HepG2 (cell line): ENCODE results near the gene CKS1B.

Source experiments
- ATRX ChIP-seq: sonication (generic); formaldehyde crosslinking; IDR thresholded peaks from 2 replicates; pipeline ENCODE4 v1.4.0; 2020; ENCODE audit warnings: missing genetic modification reagents, borderline replicate concordance
- CHD4 ChIP-seq: fragments of 200-600 bp; sonication (generic); IDR thresholded peaks from 2 replicates; pipeline ENCODE4 v1.7.0; 2017; ENCODE audit warnings: mild to moderate bottlenecking, low read length, borderline replicate concordance
- CREM ChIP-seq, 2 experiments: sonication (generic) in 1 of 2; formaldehyde crosslinking in 1 of 2; IDR thresholded peaks; 2 replicates each; pipeline versions ENCODE4 v1.4.0 to v1.6.1; 2016 to 2020; ENCODE audit warnings: antibody characterized with exemption in 1 of 2, mild to moderate bottlenecking in 1 of 2, missing genetic modification reagents in 1 of 2
- MAFG ChIP-seq: sonication (generic); formaldehyde crosslinking; IDR thresholded peaks from 2 replicates; pipeline ENCODE4 v1.5.1; 2020; ENCODE audit warnings: mild to moderate bottlenecking, missing genetic modification reagents
- MYC ChIP-seq: sonication (generic); formaldehyde crosslinking; IDR thresholded peaks from 2 replicates; pipeline ENCODE4 v1.9.0; 2021; ENCODE audit warnings: missing genetic modification reagents, borderline replicate concordance
- POLR2A ChIP-seq, 2 experiments: IDR thresholded peaks; 2 replicates each; pipeline ENCODE4 v1.6.1; 2011; ENCODE audit warnings: low read depth in 2 of 2, low read length in 2 of 2, mild to moderate bottlenecking in 1 of 2, moderate library complexity in 1 of 2; ENCODE audit not compliant: insufficient read depth in 1 of 2
- ZKSCAN1 ChIP-seq: fragments of 150-350 bp; IDR thresholded peaks from 2 replicates; pipeline ENCODE4 v1.6.1; 2014; ENCODE audit warnings: low read length
- ZMYM2 ChIP-seq: sonication (generic); formaldehyde crosslinking; IDR thresholded peaks from 2 replicates; pipeline ENCODE4 v1.8.0; 2022; ENCODE audit warnings: mild to moderate bottlenecking, missing genetic modification reagents
- TF ChIP-seq, protein P1 (sequence below): sonication (generic); formaldehyde crosslinking; IDR thresholded peaks from 2 replicates; pipeline ENCODE4 v1.5.1; 2020; ENCODE audit warnings: missing genetic modification reagents, mild to moderate bottlenecking, borderline replicate concordance
- TF ChIP-seq, protein P2 (sequence below): sonication (generic); formaldehyde crosslinking; IDR thresholded peaks from 2 replicates; pipeline ENCODE4 v1.5.0; 2020; ENCODE audit warnings: mild to moderate bottlenecking, missing genetic modification reagents, moderate library complexity
- TF ChIP-seq, protein P3 (sequence below): sonication (generic); formaldehyde crosslinking; IDR thresholded peaks from 2 replicates; pipeline ENCODE4 v1.5.1; 2020; ENCODE audit warnings: mild to moderate bottlenecking, missing genetic modification reagents, moderate library complexity
- TF ChIP-seq, protein P4 (sequence below): sonication (generic); formaldehyde crosslinking; IDR thresholded peaks from 2 replicates; pipeline ENCODE4 v1.5.0; 2020; ENCODE audit warnings: missing genetic modification reagents
- TF ChIP-seq, protein P5 (sequence below): sonication (generic); formaldehyde crosslinking; conservative IDR thresholded peaks from 2 replicates; pipeline ENCODE4 v1.4.0; 2020; ENCODE audit warnings: missing genetic modification reagents

DNA sequence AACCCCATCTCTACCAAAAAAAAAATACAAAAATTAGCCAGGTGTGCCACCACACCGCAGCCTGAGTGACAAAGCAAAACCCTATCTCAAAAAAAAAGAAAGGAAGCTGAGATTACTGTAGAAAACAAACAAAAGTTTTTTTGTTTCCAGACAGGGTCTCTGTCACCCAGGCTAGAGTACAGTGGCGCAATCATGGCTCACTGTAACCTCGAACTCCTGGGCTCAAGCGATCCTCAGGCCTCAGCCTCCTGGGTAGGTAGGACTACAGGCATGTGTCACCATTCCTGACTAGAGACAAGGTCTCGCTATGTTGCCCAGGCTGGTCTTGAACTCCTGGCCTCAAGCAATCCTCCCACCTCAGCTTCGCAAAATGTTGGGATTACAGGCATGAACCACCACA, 10.1 kb upstream of the CKS1B start:
- TF ChIP-seq, protein P1, sequence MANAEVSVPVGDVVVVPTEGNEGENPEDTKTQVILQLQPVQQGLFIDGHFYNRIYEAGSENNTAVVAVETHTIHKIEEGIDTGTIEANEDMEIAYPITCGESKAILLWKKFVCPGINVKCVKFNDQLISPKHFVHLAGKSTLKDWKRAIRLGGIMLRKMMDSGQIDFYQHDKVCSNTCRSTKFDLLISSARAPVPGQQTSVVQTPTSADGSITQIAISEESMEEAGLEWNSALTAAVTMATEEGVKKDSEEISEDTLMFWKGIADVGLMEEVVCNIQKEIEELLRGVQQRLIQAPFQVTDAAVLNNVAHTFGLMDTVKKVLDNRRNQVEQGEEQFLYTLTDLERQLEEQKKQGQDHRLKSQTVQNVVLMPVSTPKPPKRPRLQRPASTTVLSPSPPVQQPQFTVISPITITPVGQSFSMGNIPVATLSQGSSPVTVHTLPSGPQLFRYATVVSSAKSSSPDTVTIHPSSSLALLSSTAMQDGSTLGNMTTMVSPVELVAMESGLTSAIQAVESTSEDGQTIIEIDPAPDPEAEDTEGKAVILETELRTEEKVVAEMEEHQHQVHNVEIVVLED (CRISPR knock-in tag): no peak
- TF ChIP-seq, protein P2, sequence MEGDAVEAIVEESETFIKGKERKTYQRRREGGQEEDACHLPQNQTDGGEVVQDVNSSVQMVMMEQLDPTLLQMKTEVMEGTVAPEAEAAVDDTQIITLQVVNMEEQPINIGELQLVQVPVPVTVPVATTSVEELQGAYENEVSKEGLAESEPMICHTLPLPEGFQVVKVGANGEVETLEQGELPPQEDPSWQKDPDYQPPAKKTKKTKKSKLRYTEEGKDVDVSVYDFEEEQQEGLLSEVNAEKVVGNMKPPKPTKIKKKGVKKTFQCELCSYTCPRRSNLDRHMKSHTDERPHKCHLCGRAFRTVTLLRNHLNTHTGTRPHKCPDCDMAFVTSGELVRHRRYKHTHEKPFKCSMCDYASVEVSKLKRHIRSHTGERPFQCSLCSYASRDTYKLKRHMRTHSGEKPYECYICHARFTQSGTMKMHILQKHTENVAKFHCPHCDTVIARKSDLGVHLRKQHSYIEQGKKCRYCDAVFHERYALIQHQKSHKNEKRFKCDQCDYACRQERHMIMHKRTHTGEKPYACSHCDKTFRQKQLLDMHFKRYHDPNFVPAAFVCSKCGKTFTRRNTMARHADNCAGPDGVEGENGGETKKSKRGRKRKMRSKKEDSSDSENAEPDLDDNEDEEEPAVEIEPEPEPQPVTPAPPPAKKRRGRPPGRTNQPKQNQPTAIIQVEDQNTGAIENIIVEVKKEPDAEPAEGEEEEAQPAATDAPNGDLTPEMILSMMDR (CRISPR knock-in tag): no peak
- TF ChIP-seq, protein P3, sequence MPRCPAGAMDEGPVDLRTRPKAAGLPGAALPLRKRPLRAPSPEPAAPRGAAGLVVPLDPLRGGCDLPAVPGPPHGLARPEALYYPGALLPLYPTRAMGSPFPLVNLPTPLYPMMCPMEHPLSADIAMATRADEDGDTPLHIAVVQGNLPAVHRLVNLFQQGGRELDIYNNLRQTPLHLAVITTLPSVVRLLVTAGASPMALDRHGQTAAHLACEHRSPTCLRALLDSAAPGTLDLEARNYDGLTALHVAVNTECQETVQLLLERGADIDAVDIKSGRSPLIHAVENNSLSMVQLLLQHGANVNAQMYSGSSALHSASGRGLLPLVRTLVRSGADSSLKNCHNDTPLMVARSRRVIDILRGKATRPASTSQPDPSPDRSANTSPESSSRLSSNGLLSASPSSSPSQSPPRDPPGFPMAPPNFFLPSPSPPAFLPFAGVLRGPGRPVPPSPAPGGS (CRISPR knock-in tag): no peak
- TF ChIP-seq MAFG (CRISPR knock-in tag) (no peak), POLR2A (IDR thresholded peaks at IDR 0.05; ENCODE audit: insufficient read depth in 1 of 2, low read depth in 2 of 2, low read length in 2 of 2) (0 out of 4 replicates have a peak, but pooled peaks of 1 of the 2 experiments have one; percentile 25), MYC (CRISPR knock-in tag) (no peak), ZKSCAN1 (no peak), CREM (IDR thresholded peaks at IDR 0.05) (no peak), CREM (CRISPR knock-in tag; IDR thresholded peaks at IDR 0.05) (no peak), CHD4 (no peak), ZMYM2 (CRISPR knock-in tag) (no peak), ATRX (no peak)
- TF ChIP-seq, protein P4, sequence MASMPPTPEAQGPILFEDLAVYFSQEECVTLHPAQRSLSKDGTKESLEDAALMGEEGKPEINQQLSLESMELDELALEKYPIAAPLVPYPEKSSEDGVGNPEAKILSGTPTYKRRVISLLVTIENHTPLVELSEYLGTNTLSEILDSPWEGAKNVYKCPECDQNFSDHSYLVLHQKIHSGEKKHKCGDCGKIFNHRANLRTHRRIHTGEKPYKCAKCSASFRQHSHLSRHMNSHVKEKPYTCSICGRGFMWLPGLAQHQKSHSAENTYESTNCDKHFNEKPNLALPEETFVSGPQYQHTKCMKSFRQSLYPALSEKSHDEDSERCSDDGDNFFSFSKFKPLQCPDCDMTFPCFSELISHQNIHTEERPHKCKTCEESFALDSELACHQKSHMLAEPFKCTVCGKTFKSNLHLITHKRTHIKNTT (CRISPR knock-in tag): no peak
- TF ChIP-seq, protein P5, sequence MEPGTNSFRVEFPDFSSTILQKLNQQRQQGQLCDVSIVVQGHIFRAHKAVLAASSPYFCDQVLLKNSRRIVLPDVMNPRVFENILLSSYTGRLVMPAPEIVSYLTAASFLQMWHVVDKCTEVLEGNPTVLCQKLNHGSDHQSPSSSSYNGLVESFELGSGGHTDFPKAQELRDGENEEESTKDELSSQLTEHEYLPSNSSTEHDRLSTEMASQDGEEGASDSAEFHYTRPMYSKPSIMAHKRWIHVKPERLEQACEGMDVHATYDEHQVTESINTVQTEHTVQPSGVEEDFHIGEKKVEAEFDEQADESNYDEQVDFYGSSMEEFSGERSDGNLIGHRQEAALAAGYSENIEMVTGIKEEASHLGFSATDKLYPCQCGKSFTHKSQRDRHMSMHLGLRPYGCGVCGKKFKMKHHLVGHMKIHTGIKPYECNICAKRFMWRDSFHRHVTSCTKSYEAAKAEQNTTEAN (CRISPR knock-in tag): no peak
